Kidney (tissue), 14 donors: ENCODE measurements around the gene TRIAP1. TPM values are rescaled to one million over a fixed set of nuclear protein-coding genes. Genes with fewer than 3 reads are reported as not detected.

Experiments
- DNase-seq, 5 donors: peaks; one replicate each; pipeline ENCODE4 v3.0.0-alpha.2; 2013 to 2020
- FAIRE-seq: peaks from 2 replicates; lab custom pipeline; 2012; peaks lifted over from hg19 to GRCh38; lab: Jason Lieb, UNC
- H3K27ac ChIP-seq, 2 donors: one replicate each; pipeline ENCODE4 v1.7.0; 2013; ENCODE audit warnings: low read depth in 2 of 2, low read length in 2 of 2, inconsistent platforms in 1 of 2
- H3K27me3 ChIP-seq: one replicate; pipeline ENCODE4 v1.7.1; 2013; ENCODE audit warnings: low read length, inconsistent platforms; ENCODE audit not compliant: control insufficient read depth, insufficient read depth
- H3K36me3 ChIP-seq, 3 donors: one replicate each; pipeline versions ENCODE4 v1.7.0 to v1.7.1; 2013; ENCODE audit warnings: low read length in 3 of 3, control low read depth in 1 of 3, inconsistent platforms in 1 of 3; ENCODE audit not compliant: insufficient read depth in 3 of 3, control insufficient read depth in 2 of 3
- H3K4me1 ChIP-seq, 3 donors: one replicate each; pipeline versions ENCODE4 v1.7.0 to v1.7.1; 2013; ENCODE audit warnings: low read length in 3 of 3, inconsistent platforms in 1 of 3, low read depth in 1 of 3; ENCODE audit not compliant: control insufficient read depth in 2 of 3, insufficient read depth in 2 of 3
- H3K4me3 ChIP-seq, 3 donors: one replicate each; pipeline versions ENCODE4 v1.7.0 to v1.8.1; 2013; ENCODE audit warnings: low read length in 3 of 3, control low read depth in 1 of 3, inconsistent platforms in 1 of 3
- H3K9ac ChIP-seq, 3 donors: one replicate each; pipeline versions ENCODE4 v1.7.0 to v1.7.1; 2013; ENCODE audit warnings: low read length in 3 of 3, control low read depth in 1 of 3, inconsistent platforms in 1 of 3
- H3K9me3 ChIP-seq, 3 donors: one replicate each; pipeline versions ENCODE4 v1.7.0 to v1.7.1; 2013; ENCODE audit warnings: low read length in 3 of 3, control low read depth in 1 of 3, inconsistent platforms in 1 of 3; ENCODE audit not compliant: control insufficient read depth in 2 of 3, insufficient read depth in 1 of 3
- intact Hi-C: fragments of 100-400 bp; cut with DNase I; formaldehyde crosslinking; loops from one replicate; pipeline ENCODE4 v1.11.1; 2022
- polyA plus RNA-seq: library from polyadenylated mRNA; stranded (reverse); fragments of 350-450 nt; fragmentation: Illumina TruSeq; extraction: RNeasy Lipid Tissue Mini Kit (QIAGEN cat#74804); gene quantifications from one replicate; pipeline ENCODE4 v1.2.3, GENCODE V29; 2014; ENCODE audit warnings: low read depth, low replicate concordance; ENCODE audit not compliant: insufficient read depth
- total RNA-seq: library from RNA; stranded (reverse); fragmentation: NEBNext Ultra II Directional; extraction: Animal tissue kit (Norgen Biotek cat#: 25700); gene quantifications from one replicate; pipeline ENCODE4 v1.2.1, GENCODE V29; 2021
- TF ChIP-seq, protein P1 (sequence below): IDR thresholded peaks from 3 replicates; pipeline ENCODE4 v1.5.1; 2012; ENCODE audit warnings: mild to moderate bottlenecking, moderate library complexity, borderline replicate concordance; ENCODE audit not compliant: insufficient read depth; ENCODE audit errors: extremely low read depth
- donor health status: control.
- donor health status: control.
- donor health status: control.
- donor health status: control.
- donor health status: control.
- donor health status: DM: yes; HTN: yes; CAD: no.
- donor health status: Normal renal cell carcinoma (clear cell type).

TRIAP1 gene
- total and polyA plus RNA-seq, 2 donors from 2014 or later = 15.6 to 28.2 TPM

DNA sequence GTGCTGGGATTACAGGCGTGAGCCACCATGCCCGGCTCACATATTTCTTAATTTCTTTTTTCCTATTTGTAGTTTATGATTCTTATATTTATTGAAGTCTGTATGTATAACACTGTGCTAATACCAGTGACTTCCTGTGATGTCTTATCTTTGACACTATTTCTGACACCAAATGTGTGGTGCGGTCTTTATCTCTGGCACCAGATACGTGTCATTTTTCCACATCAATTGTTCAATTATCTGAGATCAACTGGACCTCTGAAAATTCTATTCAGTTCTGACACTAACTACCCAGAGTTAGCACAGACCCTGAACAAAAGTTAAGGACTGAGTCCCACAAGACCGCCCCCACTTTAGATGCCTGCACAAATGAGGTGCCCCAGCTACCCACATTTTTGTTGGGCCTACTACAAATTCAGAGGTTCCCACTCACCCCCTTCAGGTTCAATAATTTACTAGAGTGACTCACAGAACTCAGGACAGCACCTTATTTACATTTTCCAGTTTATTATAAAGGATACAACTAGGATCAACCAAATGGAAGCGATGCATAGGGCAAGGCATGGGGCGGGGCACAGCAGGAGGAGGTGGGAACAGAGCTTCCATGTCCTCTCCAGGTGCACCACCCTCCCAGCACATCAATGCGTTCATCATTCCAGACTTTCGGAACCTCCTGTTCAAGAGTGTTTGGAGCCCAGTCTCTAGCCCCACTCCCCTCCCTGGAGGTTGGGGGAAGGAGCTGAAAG lies 35.0 kb upstream of the TRIAP1 start:
- no peak for FAIRE-seq

DNA sequence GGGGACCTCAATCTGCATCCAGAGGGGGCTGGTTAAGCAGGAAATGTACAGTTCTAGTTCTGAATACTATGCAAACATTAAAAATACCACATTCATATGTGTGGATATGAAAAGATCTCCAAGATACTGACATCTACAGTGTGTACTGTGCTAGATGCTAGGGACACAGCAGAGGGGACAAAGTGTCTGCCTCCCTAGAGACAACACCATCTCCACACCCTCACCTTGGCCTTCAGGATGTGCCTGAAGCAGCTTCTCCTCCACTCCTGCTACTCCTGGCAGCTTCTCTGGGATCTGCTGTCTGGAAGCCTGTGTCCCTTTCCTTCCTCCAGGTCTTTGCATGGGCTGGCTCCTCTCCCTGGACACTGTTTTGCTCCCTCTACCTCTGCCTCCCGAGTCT lies 34.0 kb upstream of the TRIAP1 start:
- Histone ChIP-seq H3K9me3 (no peaks in the 10 kb centered on the region), H3K4me1 (no peaks in the 10 kb centered on the region), H3K27me3 (no peaks in the 10 kb centered on the region), H3K36me3 (no peaks in the 10 kb centered on the region), H3K9ac (no peak overlapping the region), H3K27ac (no peak overlapping the region), H3K4me3 (no peak overlapping the region)
- DNase-seq (no peak), FAIRE-seq (no peak)
- TF ChIP-seq, protein P1, sequence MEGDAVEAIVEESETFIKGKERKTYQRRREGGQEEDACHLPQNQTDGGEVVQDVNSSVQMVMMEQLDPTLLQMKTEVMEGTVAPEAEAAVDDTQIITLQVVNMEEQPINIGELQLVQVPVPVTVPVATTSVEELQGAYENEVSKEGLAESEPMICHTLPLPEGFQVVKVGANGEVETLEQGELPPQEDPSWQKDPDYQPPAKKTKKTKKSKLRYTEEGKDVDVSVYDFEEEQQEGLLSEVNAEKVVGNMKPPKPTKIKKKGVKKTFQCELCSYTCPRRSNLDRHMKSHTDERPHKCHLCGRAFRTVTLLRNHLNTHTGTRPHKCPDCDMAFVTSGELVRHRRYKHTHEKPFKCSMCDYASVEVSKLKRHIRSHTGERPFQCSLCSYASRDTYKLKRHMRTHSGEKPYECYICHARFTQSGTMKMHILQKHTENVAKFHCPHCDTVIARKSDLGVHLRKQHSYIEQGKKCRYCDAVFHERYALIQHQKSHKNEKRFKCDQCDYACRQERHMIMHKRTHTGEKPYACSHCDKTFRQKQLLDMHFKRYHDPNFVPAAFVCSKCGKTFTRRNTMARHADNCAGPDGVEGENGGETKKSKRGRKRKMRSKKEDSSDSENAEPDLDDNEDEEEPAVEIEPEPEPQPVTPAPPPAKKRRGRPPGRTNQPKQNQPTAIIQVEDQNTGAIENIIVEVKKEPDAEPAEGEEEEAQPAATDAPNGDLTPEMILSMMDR = no peak
- intact Hi-C loops = no loop called here

More for the DNA sequence above, 35.0 kb upstream of the TRIAP1 start:
- H3K4me1 ChIP-seq = no peaks in the 10 kb centered on the region
- DNase-seq = no peak
- no peak overlapping the region for H3K4me3 ChIP-seq
- no peak overlapping the region for H3K9ac ChIP-seq
- no peaks in the 10 kb centered on the region for H3K9me3 ChIP-seq
- TF ChIP-seq, protein P1 = no peak
- no peaks in the 10 kb centered on the region for H3K36me3 ChIP-seq
- intact Hi-C loops = no loop called here
- no peaks in the 10 kb centered on the region for H3K27me3 ChIP-seq
- no peak overlapping the region for H3K27ac ChIP-seq

GRCh38 chr12:120479458-120479857 lies 33.3 kb upstream of the TRIAP1 start:
- H3K9ac ChIP-seq = no peak overlapping the region
- no peak overlapping the region for H3K27ac ChIP-seq
- H3K4me3 ChIP-seq = no peak overlapping the region
- TF ChIP-seq, protein P1 = no peak
- no peak for FAIRE-seq
- DNase-seq = no peak
- intact Hi-C loops = no loop called here
- H3K27me3 ChIP-seq = no peaks in the 10 kb centered on the region
- no peaks in the 10 kb centered on the region for H3K9me3 ChIP-seq
- no peaks in the 10 kb centered on the region for H3K4me1 ChIP-seq
- H3K36me3 ChIP-seq = no peaks in the 10 kb centered on the region

DNA sequence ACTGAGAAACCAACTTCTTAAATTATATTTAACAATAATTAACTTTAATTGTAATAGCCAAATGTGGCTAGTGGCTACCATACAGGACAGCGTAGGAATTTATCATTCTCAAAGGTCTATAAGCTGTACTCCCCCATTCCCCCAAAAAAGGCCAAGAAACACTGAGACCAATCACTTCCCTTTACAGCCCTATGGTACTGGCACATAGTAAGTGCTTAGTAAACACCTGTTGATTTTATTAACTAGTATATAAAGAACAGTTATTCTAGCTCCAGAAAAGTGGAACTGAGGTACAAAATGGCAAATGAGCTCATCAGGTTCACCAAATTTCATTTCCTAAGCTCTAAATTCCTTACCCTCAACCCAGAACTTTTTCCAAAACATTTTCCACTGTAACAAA lies 29.5 kb upstream of the TRIAP1 start:
- Histone ChIP-seq H3K9ac (no peak overlapping the region), H3K4me1 (no peaks in the 10 kb centered on the region), H3K36me3 (no peaks in the 10 kb centered on the region), H3K9me3 (no peaks in the 10 kb centered on the region), H3K27me3 (no peaks in the 10 kb centered on the region), H3K27ac (no peak overlapping the region), H3K4me3 (no peak overlapping the region)
- FAIRE-seq (no peak), DNase-seq (no peak)
- TF ChIP-seq, protein P1 = no peak
- intact Hi-C loops = no loop called here
